Liver (tissue), 9 donors: ENCODE data around the gene SLC28A3. TPM values are rescaled to one million over a fixed set of nuclear protein-coding genes. Genes with fewer than 3 reads are reported as not detected.

ENCODE experiments used
- DNase-seq: peaks from one replicate; pipeline ENCODE4 v3.0.0-alpha.2; 2017; ENCODE audit warnings: low spot score
- H3K27ac ChIP-seq, 2 donors: one replicate each; pipeline ENCODE4 v1.7.0; 2013; ENCODE audit warnings: inconsistent platforms in 2 of 2, low read length in 2 of 2, control low read depth in 1 of 2, low read depth in 1 of 2, mild to moderate bottlenecking in 1 of 2
- H3K27me3 ChIP-seq, 4 donors: one replicate each; pipeline versions ENCODE4 v1.6.1 to v1.7.0; 2013; ENCODE audit warnings: low read length in 3 of 4, inconsistent platforms in 1 of 4, mild to moderate bottlenecking in 1 of 4, moderate library complexity in 1 of 4; ENCODE audit not compliant: control insufficient read depth in 4 of 4, insufficient read depth in 4 of 4
- H3K36me3 ChIP-seq, 4 donors: one replicate each; pipeline versions ENCODE4 v1.6.1 to v1.7.0; 2013; ENCODE audit warnings: low read length in 3 of 4, mild to moderate bottlenecking in 3 of 4, low read depth in 1 of 4, moderate library complexity in 1 of 4; ENCODE audit not compliant: control insufficient read depth in 4 of 4, insufficient read depth in 3 of 4
- H3K4me1 ChIP-seq, 4 donors: one replicate each; pipeline versions ENCODE4 v1.6.1 to v1.7.0; 2013; ENCODE audit warnings: low read length in 3 of 4, mild to moderate bottlenecking in 3 of 4, moderate library complexity in 1 of 4; ENCODE audit not compliant: control insufficient read depth in 4 of 4, insufficient read depth in 4 of 4
- H3K4me3 ChIP-seq, 3 donors: one replicate each; pipeline versions ENCODE4 v1.6.1 to v1.7.0; 2013; ENCODE audit warnings: low read length in 3 of 3, control low read depth in 1 of 3, low read depth in 1 of 3, mild to moderate bottlenecking in 1 of 3
- H3K9ac ChIP-seq, 2 donors: one replicate each; pipeline ENCODE4 v1.7.0; 2013; ENCODE audit warnings: low read length in 2 of 2, mild to moderate bottlenecking in 2 of 2, moderate library complexity in 2 of 2, control low read depth in 1 of 2, low read depth in 1 of 2
- H3K9me3 ChIP-seq, 4 donors: one replicate each; pipeline versions ENCODE4 v1.6.1 to v1.7.0; 2013; ENCODE audit warnings: low read length in 3 of 4; ENCODE audit not compliant: control insufficient read depth in 4 of 4
- CTCF ChIP-seq: fragments of 150-350 bp; IDR thresholded peaks from 2 replicates; pipeline ENCODE4 v1.5.1; 2017; ENCODE audit warnings: improper control_type of control experiment, low read depth, low read length; ENCODE audit not compliant: missing input control
- EGR1 ChIP-seq, 2 donors: IDR thresholded peaks; 2 replicates each; pipeline ENCODE4 v1.6.1; 2016 to 2018; ENCODE audit warnings: antibody characterized with exemption in 2 of 2, low read depth in 2 of 2
- FOXA1 ChIP-seq: IDR thresholded peaks from 2 replicates; pipeline ENCODE4 v1.6.1; 2016; ENCODE audit warnings: antibody characterized with exemption
- FOXA2 ChIP-seq: IDR thresholded peaks from 2 replicates; pipeline ENCODE4 v1.6.1; 2016; ENCODE audit warnings: antibody characterized with exemption
- HNF4A ChIP-seq, 2 donors: conservative IDR thresholded peaks; 2 replicates each; pipeline ENCODE4 v1.6.1; 2016; ENCODE audit warnings: antibody characterized with exemption in 2 of 2, mild to moderate bottlenecking in 2 of 2
- JUND ChIP-seq, 2 donors: IDR thresholded peaks; 2 replicates each; pipeline ENCODE4 v1.6.1; 2016; ENCODE audit warnings: antibody characterized with exemption in 2 of 2
- NR2F2 ChIP-seq: IDR thresholded peaks from 2 replicates; pipeline ENCODE4 v1.6.1; 2016; ENCODE audit warnings: antibody characterized with exemption
- RAD21 ChIP-seq, 2 donors: IDR thresholded peaks; 2 replicates each; pipeline ENCODE4 v1.6.1; 2016; ENCODE audit warnings: antibody characterized with exemption in 2 of 2, mild to moderate bottlenecking in 2 of 2
- RXRA ChIP-seq, 2 donors: IDR thresholded peaks; 2 replicates each; pipeline ENCODE4 v1.6.1; 2017 to 2018; ENCODE audit warnings: antibody characterized with exemption in 2 of 2, mild to moderate bottlenecking in 1 of 2
- SP1 ChIP-seq: IDR thresholded peaks from 2 replicates; pipeline ENCODE4 v1.6.1; 2018; ENCODE audit warnings: antibody characterized with exemption, mild to moderate bottlenecking
- YY1 ChIP-seq: IDR thresholded peaks from 2 replicates; pipeline ENCODE4 v1.6.1; 2016; ENCODE audit warnings: antibody characterized with exemption, mild to moderate bottlenecking
- WGBS: extraction: QIAGEN DNeasy Blood & Tissue Kit; methylation state at CpG from one replicate; pipeline ENCODE4 v1.1.7; 2013; 5-methylcytosine and 5-hydroxymethylcytosine counted together
- polyA plus RNA-seq, 2 donors: library from polyadenylated mRNA; stranded (reverse) in 1 of 2; unstranded in 1 of 2; fragments of 200-250 nt in 1 of 2; fragments of >200 nt in 1 of 2; fragmentation: Nextera tagmentation in 1 of 2; extraction: Ambion mirVana in 1 of 2; gene quantifications; one replicate each; pipeline versions ENCODE4 v1.2.1 to v1.2.3, GENCODE V29; 2013 to 2015
- total RNA-seq, 2 donors: library from RNA; depleted of rRNA; stranded (reverse); fragments of >200 nt; gene quantifications; one replicate each; pipeline ENCODE4 v1.2.3, GENCODE V29; 2014
- TF ChIP-seq, protein P1 (sequence below): IDR thresholded peaks from 2 replicates; pipeline ENCODE4 v1.6.1; 2016; ENCODE audit warnings: antibody characterized with exemption
- TF ChIP-seq, protein P2 (sequence below): IDR thresholded peaks from 2 replicates; pipeline ENCODE4 v1.6.1; 2016; ENCODE audit warnings: antibody characterized with exemption, mild to moderate bottlenecking
- TF ChIP-seq, protein P3 (sequence below): IDR thresholded peaks from 2 replicates; pipeline ENCODE4 v1.6.1; 2016; ENCODE audit warnings: antibody characterized with exemption
- TF ChIP-seq, protein P4 (sequence below): IDR thresholded peaks from 2 replicates; pipeline ENCODE4 v1.6.1; 2016; ENCODE audit warnings: antibody characterized with exemption
- donor health status: healthy.
- donor health status: healthy.
- donor health status: healthy.
- donor health status: healthy.
- donor health status: healthy.

Gene SLC28A3
- total and polyA plus RNA-seq, 4 donors: 0.07 to 1.3 (median 0.28) TPM

DNA sequence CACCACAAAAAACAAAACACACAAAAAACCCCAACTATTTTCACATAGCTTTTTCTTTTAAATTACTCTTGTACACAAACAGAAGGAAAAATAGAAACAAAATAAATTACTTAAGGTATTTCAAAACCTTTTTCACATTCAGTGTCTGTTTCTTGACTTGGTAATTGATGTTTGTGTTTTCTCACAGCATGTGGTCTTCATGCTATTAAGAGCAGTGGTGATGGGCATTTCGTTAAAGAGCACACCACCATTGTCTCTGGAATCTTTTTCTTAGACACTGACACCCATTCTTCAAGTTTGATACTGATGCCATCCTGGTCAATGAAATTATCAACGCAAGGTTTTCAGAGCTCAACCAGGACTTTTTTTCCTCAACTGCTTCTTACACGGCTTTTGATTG, 63.8 kb downstream of the SLC28A3 start:
- peaks cover 0 to 1% (median 0%) of the 10 kb centered on the region in 4 donors for H3K9me3 ChIP-seq
- no peak overlapping the region for H3K27ac ChIP-seq
- no peak overlapping the region for H3K4me3 ChIP-seq
- H3K36me3 ChIP-seq: no peaks in the 10 kb centered on the region
- no peak for DNase-seq
- H3K27me3 ChIP-seq: peaks cover 0 to 8% (median 5%) of the 10 kb centered on the region in 4 donors
- no peaks in the 10 kb centered on the region for H3K4me1 ChIP-seq
- H3K9ac ChIP-seq: no peak overlapping the region
- 74% methylated on average over 3 of the region's 3 CpGs for WGBS
- TF ChIP-seq SP1 (no peak), RAD21 (IDR thresholded peaks at IDR 0.05) (no peak), RXRA (IDR thresholded peaks at IDR 0.05) (no peak), HNF4A (conservative IDR thresholded peaks at IDR 0.05) (no peak), NR2F2 (no peak), FOXA1 (no peak), EGR1 (IDR thresholded peaks at IDR 0.05; ENCODE audit: low read depth in 2 of 2) (no peak), FOXA2 (no peak), JUND (IDR thresholded peaks at IDR 0.05) (no peak), CTCF (no peak)
- TF ChIP-seq, protein P1, sequence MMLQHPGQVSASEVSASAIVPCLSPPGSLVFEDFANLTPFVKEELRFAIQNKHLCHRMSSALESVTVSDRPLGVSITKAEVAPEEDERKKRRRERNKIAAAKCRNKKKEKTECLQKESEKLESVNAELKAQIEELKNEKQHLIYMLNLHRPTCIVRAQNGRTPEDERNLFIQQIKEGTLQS: no peak

DNA sequence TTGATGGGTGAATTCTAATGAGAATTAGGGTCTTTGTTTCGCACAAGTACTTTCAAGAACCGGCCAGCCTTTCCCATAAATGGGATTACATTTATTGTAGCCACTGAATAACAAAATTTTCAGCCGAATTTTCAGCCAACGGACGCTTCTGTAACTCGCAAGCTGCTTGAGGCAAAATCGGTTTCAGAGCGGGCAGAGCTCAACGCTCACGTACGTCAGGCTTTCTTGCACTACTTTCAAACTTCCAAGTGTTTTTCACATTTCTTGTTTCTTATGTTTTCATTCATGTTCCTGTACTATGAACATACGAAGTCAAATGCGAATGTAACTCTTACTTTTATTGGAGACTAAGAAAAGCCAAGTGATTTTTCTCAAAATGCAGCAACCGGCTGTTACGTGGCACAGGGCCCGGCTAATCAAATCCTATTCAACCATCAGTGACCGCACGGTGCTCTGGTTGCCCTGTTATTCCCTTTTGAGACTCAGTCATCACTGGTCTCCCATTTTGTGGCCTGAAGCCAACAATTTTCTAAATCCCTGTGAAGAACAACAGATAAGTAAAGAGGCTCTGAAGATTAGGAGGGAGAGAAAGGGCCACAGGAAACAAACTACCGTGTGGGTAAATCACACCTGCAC, 68.5 kb downstream of the SLC28A3 start:
- Histone ChIP-seq H3K9me3 (peaks cover 0 to 2% (median 0%) of the 10 kb centered on the region in 4 donors), H3K27me3 (peaks cover 0 to 8% (median 5%) of the 10 kb centered on the region in 4 donors), H3K4me3 (no peak overlapping the region), H3K9ac (no peak overlapping the region), H3K4me1 (no peaks in the 10 kb centered on the region), H3K27ac (no peak overlapping the region), H3K36me3 (no peaks in the 10 kb centered on the region)
- DNase-seq: no peak
- TF ChIP-seq, protein P2, sequence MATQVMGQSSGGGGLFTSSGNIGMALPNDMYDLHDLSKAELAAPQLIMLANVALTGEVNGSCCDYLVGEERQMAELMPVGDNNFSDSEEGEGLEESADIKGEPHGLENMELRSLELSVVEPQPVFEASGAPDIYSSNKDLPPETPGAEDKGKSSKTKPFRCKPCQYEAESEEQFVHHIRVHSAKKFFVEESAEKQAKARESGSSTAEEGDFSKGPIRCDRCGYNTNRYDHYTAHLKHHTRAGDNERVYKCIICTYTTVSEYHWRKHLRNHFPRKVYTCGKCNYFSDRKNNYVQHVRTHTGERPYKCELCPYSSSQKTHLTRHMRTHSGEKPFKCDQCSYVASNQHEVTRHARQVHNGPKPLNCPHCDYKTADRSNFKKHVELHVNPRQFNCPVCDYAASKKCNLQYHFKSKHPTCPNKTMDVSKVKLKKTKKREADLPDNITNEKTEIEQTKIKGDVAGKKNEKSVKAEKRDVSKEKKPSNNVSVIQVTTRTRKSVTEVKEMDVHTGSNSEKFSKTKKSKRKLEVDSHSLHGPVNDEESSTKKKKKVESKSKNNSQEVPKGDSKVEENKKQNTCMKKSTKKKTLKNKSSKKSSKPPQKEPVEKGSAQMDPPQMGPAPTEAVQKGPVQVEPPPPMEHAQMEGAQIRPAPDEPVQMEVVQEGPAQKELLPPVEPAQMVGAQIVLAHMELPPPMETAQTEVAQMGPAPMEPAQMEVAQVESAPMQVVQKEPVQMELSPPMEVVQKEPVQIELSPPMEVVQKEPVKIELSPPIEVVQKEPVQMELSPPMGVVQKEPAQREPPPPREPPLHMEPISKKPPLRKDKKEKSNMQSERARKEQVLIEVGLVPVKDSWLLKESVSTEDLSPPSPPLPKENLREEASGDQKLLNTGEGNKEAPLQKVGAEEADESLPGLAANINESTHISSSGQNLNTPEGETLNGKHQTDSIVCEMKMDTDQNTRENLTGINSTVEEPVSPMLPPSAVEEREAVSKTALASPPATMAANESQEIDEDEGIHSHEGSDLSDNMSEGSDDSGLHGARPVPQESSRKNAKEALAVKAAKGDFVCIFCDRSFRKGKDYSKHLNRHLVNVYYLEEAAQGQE: no peak
- TF ChIP-seq, protein P1: no peak
- TF ChIP-seq RAD21 (IDR thresholded peaks at IDR 0.05) (no peak), RXRA (IDR thresholded peaks at IDR 0.05) (no peak), NR2F2 (no peak), FOXA2 (no peak), YY1 (no peak), SP1 (no peak), JUND (IDR thresholded peaks at IDR 0.05) (no peak), FOXA1 (no peak)
- TF ChIP-seq, protein P3, sequence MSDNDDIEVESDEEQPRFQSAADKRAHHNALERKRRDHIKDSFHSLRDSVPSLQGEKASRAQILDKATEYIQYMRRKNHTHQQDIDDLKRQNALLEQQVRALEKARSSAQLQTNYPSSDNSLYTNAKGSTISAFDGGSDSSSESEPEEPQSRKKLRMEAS: no peak
- TF ChIP-seq, protein P4, sequence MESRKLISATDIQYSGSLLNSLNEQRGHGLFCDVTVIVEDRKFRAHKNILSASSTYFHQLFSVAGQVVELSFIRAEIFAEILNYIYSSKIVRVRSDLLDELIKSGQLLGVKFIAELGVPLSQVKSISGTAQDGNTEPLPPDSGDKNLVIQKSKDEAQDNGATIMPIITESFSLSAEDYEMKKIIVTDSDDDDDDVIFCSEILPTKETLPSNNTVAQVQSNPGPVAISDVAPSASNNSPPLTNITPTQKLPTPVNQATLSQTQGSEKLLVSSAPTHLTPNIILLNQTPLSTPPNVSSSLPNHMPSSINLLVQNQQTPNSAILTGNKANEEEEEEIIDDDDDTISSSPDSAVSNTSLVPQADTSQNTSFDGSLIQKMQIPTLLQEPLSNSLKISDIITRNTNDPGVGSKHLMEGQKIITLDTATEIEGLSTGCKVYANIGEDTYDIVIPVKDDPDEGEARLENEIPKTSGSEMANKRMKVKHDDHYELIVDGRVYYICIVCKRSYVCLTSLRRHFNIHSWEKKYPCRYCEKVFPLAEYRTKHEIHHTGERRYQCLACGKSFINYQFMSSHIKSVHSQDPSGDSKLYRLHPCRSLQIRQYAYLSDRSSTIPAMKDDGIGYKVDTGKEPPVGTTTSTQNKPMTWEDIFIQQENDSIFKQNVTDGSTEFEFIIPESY: no peak
- 68% methylated on average over 19 of the region's 19 CpGs for WGBS
